ENCODE results near the gene MYH14.
"Not testable (repeated sequence)": the region's sequence is repeated elsewhere in the genome, so short reads cannot be mapped to it uniquely, and the experiment has no call there.

The MYH14 gene

GRCh38 chr19:50340331-50340730, 136.9 kb downstream of the MYH14 start:
- no peak overlapping the region for H3K9ac ChIP-seq (ENCODE audit: low read length)
- H3K9me3 ChIP-seq (ENCODE audit: control insufficient read depth, low read length): peaks cover 17% of the 10 kb centered on the region
- no peak for DNase-seq (ENCODE audit: low read depth)
- H3K36me3 ChIP-seq (ENCODE audit: control insufficient read depth, insufficient read depth, low read length, severe bottlenecking): no peaks in the 10 kb centered on the region
- no peak overlapping the region for H3K4me3 ChIP-seq (ENCODE audit: low read length)
- H3K27me3 ChIP-seq (replicated peaks; ENCODE audit: control insufficient read depth, insufficient read depth, low read length): peaks cover 8% of the 10 kb centered on the region
- no peaks in the 10 kb centered on the region for H3K4me1 ChIP-seq (ENCODE audit: control insufficient read depth, insufficient read depth, low read length)

- DNase-seq (ENCODE audit: low read depth): no peak
- Histone ChIP-seq H3K4me1 (ENCODE audit: control insufficient read depth, insufficient read depth, low read length) (no peaks in the 10 kb centered on the region), H3K27me3 (replicated peaks; ENCODE audit: control insufficient read depth, insufficient read depth, low read length) (peaks cover 4% of the 10 kb centered on the region), H3K9me3 (ENCODE audit: control insufficient read depth, low read length) (peaks cover 20% of the 10 kb centered on the region), H3K4me3 (ENCODE audit: low read length) (no peak overlapping the region), H3K36me3 (ENCODE audit: control insufficient read depth, insufficient read depth, low read length, severe bottlenecking) (no peaks in the 10 kb centered on the region), H3K9ac (ENCODE audit: low read length) (no peak overlapping the region)
Observed at GRCh38 chr19:50341091-50341564, 137.7 kb downstream of the MYH14 start.

GRCh38 chr19:50344661-50345318, 141.4 kb downstream of the MYH14 start:
- no peak overlapping the region for H3K4me3 ChIP-seq (ENCODE audit: low read length)
- no peak for DNase-seq (ENCODE audit: low read depth)
- H3K9me3 ChIP-seq (ENCODE audit: control insufficient read depth, low read length): peaks cover 22% of the 10 kb centered on the region
- no peak overlapping the region for H3K9ac ChIP-seq (ENCODE audit: low read length)
- H3K27me3 ChIP-seq (replicated peaks; ENCODE audit: control insufficient read depth, insufficient read depth, low read length): peaks cover 3% of the 10 kb centered on the region
- H3K4me1 ChIP-seq (ENCODE audit: control insufficient read depth, insufficient read depth, low read length): no peaks in the 10 kb centered on the region
- H3K36me3 ChIP-seq (ENCODE audit: control insufficient read depth, insufficient read depth, low read length, severe bottlenecking): no peaks in the 10 kb centered on the region

- not testable (repeated sequence) for H3K27me3 ChIP-seq (replicated peaks; ENCODE audit: control insufficient read depth, insufficient read depth, low read length); DNase-seq (ENCODE audit: low read depth); H3K9ac ChIP-seq (ENCODE audit: low read length); H3K36me3 ChIP-seq (ENCODE audit: control insufficient read depth, insufficient read depth, low read length, severe bottlenecking); H3K4me3 ChIP-seq (ENCODE audit: low read length); H3K4me1 ChIP-seq (ENCODE audit: control insufficient read depth, insufficient read depth, low read length)
- H3K9me3 ChIP-seq (ENCODE audit: control insufficient read depth, low read length): peaks cover 15% of the 10 kb centered on the region
Observed at GRCh38 chr19:50347089-50347581, 143.7 kb downstream of the MYH14 start.

DNA sequence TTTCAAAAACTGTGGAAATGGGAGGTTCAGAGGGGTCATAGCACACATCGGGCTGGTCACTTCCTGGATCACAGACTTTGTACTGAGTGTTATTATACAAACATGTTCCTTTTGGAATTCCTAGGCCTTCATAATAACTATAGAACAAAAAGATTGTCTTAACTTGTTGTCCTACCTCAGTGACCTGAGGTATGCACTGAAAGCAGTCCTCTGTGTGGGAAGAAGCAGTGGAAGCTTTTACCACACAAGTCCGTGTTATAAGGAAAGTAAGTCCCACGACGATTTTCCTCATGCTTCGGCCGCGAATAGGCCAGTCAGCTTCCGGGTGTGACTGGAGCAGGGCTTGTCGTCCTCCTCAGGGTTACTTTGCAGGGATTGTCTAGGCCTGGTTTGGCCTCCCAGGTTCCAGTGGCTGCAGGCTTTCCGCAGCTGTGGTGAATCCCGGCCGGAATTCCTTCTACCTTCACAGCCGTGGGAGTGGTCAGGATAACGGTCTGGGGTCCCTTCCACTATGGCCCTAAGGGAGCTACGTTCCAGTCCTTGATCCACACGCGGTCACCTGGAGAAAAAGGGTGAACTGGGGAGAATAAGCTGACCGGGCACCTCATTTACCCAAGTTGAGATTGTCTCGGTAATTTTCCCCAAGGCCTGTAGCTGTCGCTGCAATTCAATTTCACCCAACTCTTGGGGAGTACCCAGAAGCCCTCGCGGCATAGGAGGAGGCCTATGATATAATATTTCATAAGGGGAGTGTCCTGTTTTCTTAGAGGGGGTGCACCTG, 146.0 kb downstream of the MYH14 start:
- no peak overlapping the region for H3K9ac ChIP-seq (ENCODE audit: low read length)
- DNase-seq (ENCODE audit: low read depth): no peak
- peaks cover 6% of the 10 kb centered on the region for H3K27me3 ChIP-seq (replicated peaks; ENCODE audit: control insufficient read depth, insufficient read depth, low read length)
- no peaks in the 10 kb centered on the region for H3K4me1 ChIP-seq (ENCODE audit: control insufficient read depth, insufficient read depth, low read length)
- H3K36me3 ChIP-seq (ENCODE audit: control insufficient read depth, insufficient read depth, low read length, severe bottlenecking): no peaks in the 10 kb centered on the region
- H3K4me3 ChIP-seq (ENCODE audit: low read length): no peak overlapping the region
- peaks cover 13% of the 10 kb centered on the region for H3K9me3 ChIP-seq (ENCODE audit: control insufficient read depth, low read length)

DNA sequence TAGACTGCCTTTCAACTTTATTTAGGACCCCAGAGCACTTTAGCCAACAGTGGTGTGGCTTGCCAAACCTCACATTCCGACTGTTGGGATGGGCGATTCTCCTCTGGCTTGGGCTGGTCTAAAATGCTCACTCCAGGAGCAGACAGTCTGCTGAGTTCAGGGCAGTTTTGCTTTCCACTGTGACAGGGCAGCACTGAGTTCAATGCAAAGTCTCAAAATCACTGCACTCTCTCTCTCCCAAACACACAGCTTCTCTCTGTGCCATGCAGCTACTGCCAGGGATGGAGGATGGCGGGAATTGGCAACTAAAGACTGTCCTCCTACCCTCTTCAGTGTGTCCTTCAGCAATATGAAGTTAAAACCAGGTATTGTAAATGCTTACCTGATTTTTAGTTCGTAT, 148.8 kb downstream of the MYH14 start:
- H3K9me3 ChIP-seq (ENCODE audit: control insufficient read depth, low read length): no peaks in the 10 kb centered on the region
- DNase-seq (ENCODE audit: low read depth): no peak
- H3K36me3 ChIP-seq (ENCODE audit: control insufficient read depth, insufficient read depth, low read length, severe bottlenecking): no peaks in the 10 kb centered on the region
- H3K4me3 ChIP-seq (ENCODE audit: low read length): no peak overlapping the region
- peaks cover 17% of the 10 kb centered on the region for H3K27me3 ChIP-seq (replicated peaks; ENCODE audit: control insufficient read depth, insufficient read depth, low read length)
- no peak overlapping the region for H3K9ac ChIP-seq (ENCODE audit: low read length)
- peaks cover 2% of the 10 kb centered on the region for H3K4me1 ChIP-seq (ENCODE audit: control insufficient read depth, insufficient read depth, low read length)

DNA sequence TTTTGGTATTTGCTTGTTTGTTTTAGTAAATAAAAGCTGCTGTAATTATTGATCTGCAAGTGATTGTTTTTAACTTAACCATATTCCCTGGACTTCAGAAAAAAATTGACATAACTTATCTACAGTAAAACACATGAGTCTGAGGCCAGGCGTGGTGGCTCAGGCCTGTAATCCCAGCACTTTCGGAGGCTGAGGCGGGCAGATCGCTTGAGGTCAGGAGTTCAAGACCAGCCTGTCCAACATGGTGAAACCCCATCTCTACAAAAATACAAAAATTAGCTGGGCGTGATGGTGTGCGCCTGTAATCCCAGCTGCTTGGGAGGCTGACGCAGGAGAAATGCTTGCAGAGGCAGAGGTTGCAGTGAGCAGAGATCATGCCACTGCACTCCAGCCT, 150.1 kb downstream of the MYH14 start:
- not testable (repeated sequence) for H3K9ac ChIP-seq (ENCODE audit: low read length); H3K9me3 ChIP-seq (ENCODE audit: control insufficient read depth, low read length); H3K4me1 ChIP-seq (ENCODE audit: control insufficient read depth, insufficient read depth, low read length); H3K36me3 ChIP-seq (ENCODE audit: control insufficient read depth, insufficient read depth, low read length, severe bottlenecking); H3K4me3 ChIP-seq (ENCODE audit: low read length); DNase-seq (ENCODE audit: low read depth)
- peaks cover 17% of the 10 kb centered on the region for H3K27me3 ChIP-seq (replicated peaks; ENCODE audit: control insufficient read depth, insufficient read depth, low read length)

- H3K9ac ChIP-seq (ENCODE audit: low read length): no peak overlapping the region
- H3K4me1 ChIP-seq (ENCODE audit: control insufficient read depth, insufficient read depth, low read length): peaks cover 14% of the 10 kb centered on the region
- peak overlapping the region; percentile 85 for H3K4me3 ChIP-seq (ENCODE audit: low read length)
- H3K36me3 ChIP-seq (ENCODE audit: control insufficient read depth, insufficient read depth, low read length, severe bottlenecking): no peaks in the 10 kb centered on the region
- DNase-seq (ENCODE audit: low read depth): no peak
- H3K9me3 ChIP-seq (ENCODE audit: control insufficient read depth, low read length): no peaks in the 10 kb centered on the region
- peaks cover 11% of the 10 kb centered on the region for H3K27me3 ChIP-seq (replicated peaks; ENCODE audit: control insufficient read depth, insufficient read depth, low read length)
Observed at GRCh38 chr19:50356691-50357177, 153.3 kb downstream of the MYH14 start.

GRCh38 chr19:50357178-50358100, 154.0 kb downstream of the MYH14 start:
- DNase-seq (ENCODE audit: low read depth): peak; percentile 84
- Histone ChIP-seq H3K27me3 (replicated peaks; ENCODE audit: control insufficient read depth, insufficient read depth, low read length) (peaks cover 11% of the 10 kb centered on the region), H3K9me3 (ENCODE audit: control insufficient read depth, low read length) (no peaks in the 10 kb centered on the region), H3K4me3 (ENCODE audit: low read length) (peak overlapping the region; percentile 85), H3K9ac (ENCODE audit: low read length) (peak overlapping the region; percentile 71), H3K4me1 (ENCODE audit: control insufficient read depth, insufficient read depth, low read length) (peaks cover 14% of the 10 kb centered on the region), H3K36me3 (ENCODE audit: control insufficient read depth, insufficient read depth, low read length, severe bottlenecking) (no peaks in the 10 kb centered on the region)

DNA sequence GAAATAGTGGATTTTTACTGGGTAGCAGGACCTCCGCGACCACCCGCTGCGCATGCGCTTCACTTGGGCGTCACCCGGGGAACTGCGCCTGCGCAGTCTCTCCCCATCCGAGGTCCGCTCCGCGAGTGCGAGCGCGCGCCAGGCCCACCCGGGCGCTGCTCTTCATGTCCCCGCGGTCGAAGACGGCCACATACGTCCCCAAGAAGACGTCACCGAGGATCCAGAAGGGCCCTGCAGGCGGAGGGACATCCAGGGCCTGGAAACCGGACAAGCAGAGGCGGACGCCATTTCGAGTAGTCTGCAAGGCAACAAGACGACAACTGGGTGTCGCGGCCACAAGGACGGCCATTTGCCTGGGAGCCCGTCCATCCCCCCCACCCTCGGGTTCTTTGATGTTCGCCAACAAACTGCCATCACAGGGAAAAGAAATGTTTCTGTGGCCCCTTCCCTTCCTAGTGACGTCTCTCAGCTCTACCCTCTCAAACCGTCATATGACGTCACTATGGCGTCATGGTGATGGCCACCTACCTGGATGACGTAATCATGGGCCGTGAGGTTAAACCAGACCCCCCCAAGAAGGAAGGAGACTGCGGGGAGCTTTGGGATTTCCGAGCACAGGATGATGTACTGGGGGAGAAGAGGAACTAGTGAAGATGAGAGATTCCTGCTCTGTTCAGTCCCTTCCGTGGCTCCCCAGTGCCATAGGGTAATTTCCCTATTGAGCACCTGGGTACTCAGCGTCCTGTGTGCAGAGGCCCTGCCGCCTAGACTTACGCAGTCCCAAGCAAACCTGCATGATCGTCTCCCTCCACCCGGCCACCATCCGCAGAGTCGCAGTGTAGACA, 155.3 kb downstream of the MYH14 start:
- H3K4me1 ChIP-seq (ENCODE audit: control insufficient read depth, insufficient read depth, low read length): peaks cover 14% of the 10 kb centered on the region
- peak overlapping the region; percentile 85 for H3K4me3 ChIP-seq (ENCODE audit: low read length)
- peak; percentile 37 for DNase-seq (ENCODE audit: low read depth)
- no peaks in the 10 kb centered on the region for H3K36me3 ChIP-seq (ENCODE audit: control insufficient read depth, insufficient read depth, low read length, severe bottlenecking)
- peak overlapping the region; percentile 83 for H3K9ac ChIP-seq (ENCODE audit: low read length)
- H3K9me3 ChIP-seq (ENCODE audit: control insufficient read depth, low read length): no peaks in the 10 kb centered on the region
- H3K27me3 ChIP-seq (replicated peaks; ENCODE audit: control insufficient read depth, insufficient read depth, low read length): peaks cover 11% of the 10 kb centered on the region

All from adipocyte (in vitro differentiated cells).